IMR-90 (cell line): ENCODE measurements around the gene ACSS1.

Experiments
- CEBPB ChIP-seq: IDR thresholded peaks from 2 replicates; pipeline ENCODE4 v1.6.1; 2012; ENCODE audit warnings: low read depth, low read length, improper control_type of control experiment
- CTCF ChIP-seq: conservative IDR thresholded peaks from 2 replicates; pipeline ENCODE4 v1.5.1; 2012; ENCODE audit warnings: mild to moderate bottlenecking, low read depth, low read length, improper control_type of control experiment
- FOS ChIP-seq: fragments of 150-350 bp; IDR thresholded peaks from 2 replicates; pipeline ENCODE4 v1.6.1; 2016; ENCODE audit warnings: low read depth, low read length
- MAZ ChIP-seq: IDR thresholded peaks from 2 replicates; pipeline ENCODE4 v1.6.1; 2012; ENCODE audit warnings: low read depth, mild to moderate bottlenecking, low read length, improper control_type of control experiment, moderate library complexity, borderline replicate concordance
- MXI1 ChIP-seq: IDR thresholded peaks from 2 replicates; pipeline ENCODE4 v1.6.1; 2012; ENCODE audit warnings: low read depth, mild to moderate bottlenecking, low read length, moderate library complexity, borderline replicate concordance
- POLR2A ChIP-seq: IDR thresholded peaks from 2 replicates; pipeline ENCODE4 v1.6.1; 2012; ENCODE audit warnings: mild to moderate bottlenecking, low read depth, low read length
- RAD21 ChIP-seq: IDR thresholded peaks from 2 replicates; pipeline ENCODE4 v1.6.1; 2012; ENCODE audit warnings: low read length, improper control_type of control experiment
- RCOR1 ChIP-seq: IDR thresholded peaks from 2 replicates; pipeline ENCODE4 v1.6.1; 2012; ENCODE audit warnings: mild to moderate bottlenecking, low read length, improper control_type of control experiment; ENCODE audit not compliant: insufficient replicate concordance
- RFX5 ChIP-seq: IDR thresholded peaks from 2 replicates; pipeline ENCODE4 v1.8.0; 2012; ENCODE audit warnings: low read depth, mild to moderate bottlenecking, low read length, moderate library complexity
- SMC3 ChIP-seq: fragments of 150-350 bp; IDR thresholded peaks from 2 replicates; pipeline ENCODE4 v1.6.1; 2016; ENCODE audit warnings: low read depth, mild to moderate bottlenecking, antibody characterized with exemption, low read length, moderate library complexity
- USF2 ChIP-seq: fragments of 150-350 bp; IDR thresholded peaks from 2 replicates; pipeline ENCODE4 v1.6.1; 2017; ENCODE audit warnings: mild to moderate bottlenecking, antibody characterized with exemption, low read length, low read depth

GRCh38 chr20:25055711-25056495 lies 2.0 kb downstream of the ACSS1 start:
- TF ChIP-seq CTCF (no peak), USF2 (no peak), POLR2A (no peak), RFX5 (no peak), MAZ (no peak), RCOR1 (no peak), CEBPB (no peak), MXI1 (no peak), RAD21 (no peak), SMC3 (no peak), FOS (no peak)
